GM19463 (cell line): ENCODE data around the gene TTC33.
"Not testable (repeated sequence)": the region's sequence is repeated elsewhere in the genome, so short reads cannot be mapped to it uniquely, and the experiment has no call there.

Source experiments
- ATAC-seq: cut with Tn5 transposase; IDR thresholded peaks from one replicate; pipeline ENCODE4 v1.9.1; 2021; ENCODE audit warnings: mild to moderate bottlenecking, moderate library complexity; ENCODE audit not compliant: unreplicated experiment

TTC33 gene

GRCh38 chr5:40722497-40722911, 33.3 kb downstream of the TTC33 start:
- not testable (repeated sequence) for ATAC-seq

GRCh38 chr5:40720069-40720468, 35.7 kb downstream of the TTC33 start:
- no peak for ATAC-seq

DNA sequence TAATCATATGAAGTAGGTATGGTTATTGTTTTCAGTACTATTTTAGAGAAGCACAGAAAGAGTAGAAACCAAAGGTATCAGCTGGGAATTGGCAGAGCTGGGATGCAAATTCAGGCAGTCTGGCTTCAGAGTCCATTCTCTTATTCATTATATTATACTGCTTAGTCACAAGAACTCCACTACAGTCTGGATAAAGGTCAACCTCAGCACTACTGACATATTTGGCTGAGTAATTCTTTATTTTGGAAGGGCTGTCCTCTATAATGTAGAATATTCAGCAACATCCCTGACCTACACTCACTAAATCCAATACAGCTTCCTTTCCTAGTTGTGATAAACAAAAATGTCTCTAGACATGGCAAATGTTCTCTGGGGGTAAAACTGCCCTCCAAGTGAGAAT, 38.5 kb downstream of the TTC33 start:
- ATAC-seq, result no peak

GRCh38 chr5:40716590-40716989, 39.2 kb downstream of the TTC33 start:
- ATAC-seq, result no peak

GRCh38 chr5:40716000-40716399, 39.8 kb downstream of the TTC33 start:
- ATAC-seq, result no peak

DNA sequence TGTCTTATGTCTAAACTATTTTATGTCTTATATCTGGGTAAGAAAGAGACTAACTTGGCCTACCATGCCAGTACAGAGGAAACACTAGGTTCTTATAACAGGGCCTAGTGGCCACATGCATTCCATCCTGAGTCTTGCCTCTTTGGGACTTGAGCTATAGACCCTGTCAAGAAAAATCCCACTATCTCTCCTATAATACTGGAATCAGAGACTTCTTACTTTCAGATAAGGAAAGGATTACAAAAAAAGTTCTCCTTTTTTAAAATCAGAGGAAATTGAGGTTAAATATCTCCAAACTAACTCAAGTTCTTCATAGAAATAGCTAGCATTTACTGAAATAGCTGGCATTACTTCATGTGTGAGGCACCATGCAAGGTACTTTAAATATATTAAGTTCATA, 41.8 kb downstream of the TTC33 start:
- ATAC-seq, result no peak

- not testable (repeated sequence) for ATAC-seq
These were observed 45.2 kb downstream of the TTC33 start for GRCh38 chr5:40710575-40710974.

DNA sequence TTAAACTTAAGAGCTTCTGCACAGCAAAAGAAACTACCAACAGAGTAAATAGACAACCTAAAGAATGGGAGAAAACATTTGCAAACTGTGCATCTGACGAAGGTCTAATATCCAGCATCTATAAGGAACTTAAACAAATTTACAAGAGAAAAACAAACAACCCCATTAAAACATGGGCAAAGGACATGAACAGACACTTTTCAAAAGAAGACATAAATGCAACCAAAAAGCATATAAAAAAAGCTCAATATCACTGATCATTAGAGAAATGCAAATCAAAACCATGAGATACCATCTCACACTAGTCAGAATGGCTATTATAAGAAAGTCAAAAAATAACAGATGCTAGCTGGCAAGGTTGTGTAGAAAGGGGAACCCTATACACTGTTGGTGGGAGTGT, 50.3 kb downstream of the TTC33 start:
- ATAC-seq, result not testable (repeated sequence)

DNA sequence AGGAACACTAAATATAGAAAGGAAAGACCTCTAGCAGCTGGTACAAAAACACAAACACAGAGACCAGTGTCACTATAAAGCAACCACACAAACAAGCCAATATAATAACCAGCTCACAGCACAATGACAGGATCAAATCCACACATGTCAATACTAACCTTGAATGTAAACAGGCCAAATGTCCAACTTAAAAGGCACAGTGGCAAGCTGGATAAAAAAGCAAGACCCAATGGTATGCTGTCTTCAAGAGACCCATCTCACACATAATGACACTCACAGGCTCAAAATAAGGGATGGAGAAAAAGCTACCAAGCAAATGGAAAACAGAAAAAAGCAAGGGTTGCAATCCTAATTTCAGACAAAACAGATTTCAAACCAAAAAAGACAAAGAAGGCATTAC, 53.7 kb downstream of the TTC33 start:
- ATAC-seq, result not testable (repeated sequence)

GRCh38 chr5:40700116-40700782, 55.5 kb downstream of the TTC33 start:
- ATAC-seq, result no peak

DNA sequence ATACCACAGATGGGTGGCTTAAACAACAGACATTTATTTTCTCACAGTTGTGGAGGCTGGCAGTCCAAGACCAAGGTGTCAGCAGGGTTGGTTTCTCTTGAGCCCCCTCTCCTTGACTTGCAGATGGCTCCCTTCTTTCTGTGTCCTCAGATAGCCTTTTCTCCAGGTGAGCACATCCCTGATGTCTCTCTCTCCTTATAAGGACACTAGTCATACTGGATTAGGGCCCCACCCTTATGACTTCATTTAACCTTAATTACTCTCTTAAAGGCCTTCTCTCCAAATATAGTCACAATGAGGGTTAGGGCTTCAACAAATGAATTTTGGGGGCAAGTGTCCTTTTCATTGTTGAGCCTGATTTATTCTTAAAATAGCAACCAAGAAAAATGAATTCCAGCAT, 61.3 kb downstream of the TTC33 start:
- ATAC-seq, result no peak

GRCh38 chr5:40691894-40692293, 63.9 kb downstream of the TTC33 start:
- ATAC-seq, result no peak

GRCh38 chr5:40690267-40690666, 65.5 kb downstream of the TTC33 start:
- ATAC-seq, result no peak

- ATAC-seq, result peak; percentile 65
These were observed 66.3 kb downstream of the TTC33 start for GRCh38 chr5:40689438-40689837.

- ATAC-seq, result no peak
These were observed 66.8 kb downstream of the TTC33 start for GRCh38 chr5:40688996-40689395.

GRCh38 chr5:40688127-40688761, 67.5 kb downstream of the TTC33 start:
- ATAC-seq, result peak; percentile 87

DNA sequence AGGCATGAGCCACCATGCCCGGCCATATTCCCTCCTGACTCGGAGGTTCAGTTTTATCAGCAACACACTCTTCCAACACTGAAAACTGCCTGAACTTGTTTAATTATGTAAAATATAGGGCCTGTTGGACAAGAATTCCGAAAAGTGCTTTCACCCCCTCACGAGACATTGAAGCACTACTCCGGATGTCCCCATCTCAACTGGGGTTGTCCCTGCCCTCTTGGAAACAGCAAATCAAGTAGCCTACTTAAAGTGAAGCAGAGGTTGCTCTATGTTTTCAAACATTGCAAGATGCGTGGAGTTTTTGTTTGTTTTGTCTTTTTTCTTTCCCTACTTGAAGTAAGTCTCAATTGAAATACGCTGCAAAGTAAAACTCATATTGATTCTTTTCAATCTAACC, 68.4 kb downstream of the TTC33 start:
- no peak for ATAC-seq

DNA sequence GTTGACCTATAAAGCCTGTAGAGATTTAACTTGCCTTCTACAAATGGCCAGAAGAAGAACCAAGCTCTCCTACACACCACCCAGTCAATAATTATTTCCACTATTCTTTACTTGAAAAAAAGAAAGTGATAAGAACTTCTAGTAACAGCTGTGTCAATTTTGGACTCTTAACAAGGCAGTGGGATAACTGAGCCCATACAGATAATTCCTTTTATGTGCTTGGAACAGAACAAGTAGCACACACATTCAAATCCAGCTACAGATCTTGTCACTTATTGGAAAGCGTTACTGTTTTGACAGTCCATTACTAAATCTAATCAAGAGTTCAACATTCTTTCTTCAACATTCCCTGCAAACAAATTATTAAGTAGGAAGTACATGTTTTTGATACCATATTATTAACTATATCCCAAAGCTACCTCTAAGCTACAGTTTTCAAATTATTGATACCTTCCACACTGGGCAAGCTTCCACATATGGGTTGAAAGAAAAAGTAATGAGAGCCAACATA, 69.7 kb downstream of the TTC33 start:
- ATAC-seq, result no peak

- no peak for ATAC-seq
These were observed 70.6 kb downstream of the TTC33 start for GRCh38 chr5:40685193-40685592.

DNA sequence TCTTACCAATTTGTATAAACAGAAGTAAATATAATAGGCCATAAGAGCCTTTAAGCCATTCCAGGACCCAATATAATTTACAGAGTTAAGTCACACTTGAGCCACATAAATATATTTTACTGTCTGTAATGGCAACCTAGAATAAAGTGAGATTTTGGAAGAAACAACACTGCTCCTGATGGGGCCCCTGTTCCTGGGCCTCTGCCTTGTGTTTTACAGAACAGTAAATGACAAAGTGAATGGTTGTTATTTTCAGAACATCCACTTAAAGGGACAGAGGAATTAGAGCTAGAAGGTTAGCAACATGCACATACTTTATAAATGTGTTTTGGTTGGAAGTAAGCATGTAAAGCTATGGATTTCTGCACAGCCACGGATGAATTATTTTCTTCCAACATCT, 72.5 kb downstream of the TTC33 start:
- ATAC-seq, result no peak

DNA sequence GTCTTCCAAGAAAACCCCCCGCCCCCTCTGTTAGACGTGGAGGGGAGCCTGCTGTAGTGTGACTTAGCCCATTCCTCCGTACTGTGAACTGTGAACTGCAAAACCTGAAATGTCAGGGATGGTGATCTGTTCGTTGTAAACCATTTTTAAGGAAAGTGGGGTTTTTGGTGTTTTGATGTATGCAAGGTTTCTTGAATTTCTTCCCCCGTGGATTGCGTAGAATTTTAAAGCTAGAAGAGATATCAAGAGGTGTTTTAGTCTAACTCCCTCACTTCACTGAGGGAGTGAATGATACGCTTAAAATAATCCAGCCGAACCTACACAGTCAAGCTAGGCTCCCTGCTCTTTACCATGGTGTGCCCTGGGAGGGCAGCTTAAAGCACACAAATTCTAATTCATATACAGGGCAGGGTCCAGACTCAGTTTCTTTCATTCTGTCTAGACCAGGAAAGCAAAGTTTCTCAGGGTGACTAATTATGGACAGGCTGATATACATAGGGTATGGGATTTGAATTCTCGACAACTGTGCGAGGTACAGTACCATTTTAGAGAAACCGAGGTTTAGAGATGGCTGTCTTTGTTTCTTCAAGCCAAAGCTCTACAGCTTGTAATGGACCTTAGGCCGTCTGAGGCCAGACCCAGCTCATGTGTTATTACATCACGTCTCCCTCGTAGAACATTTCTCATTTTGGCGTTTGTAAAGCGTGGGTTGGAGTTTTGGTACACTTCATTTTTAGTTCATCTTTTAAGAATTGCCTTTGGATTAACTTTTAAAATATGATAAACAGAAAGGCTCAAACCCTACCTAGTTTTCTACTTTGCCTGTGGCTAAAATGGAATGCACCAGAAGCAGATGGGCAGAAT, 73.4 kb downstream of the TTC33 start:
- ATAC-seq, result no peak
